Cardiac muscle cell (in vitro differentiated cells and primary cell): ENCODE results near the gene CDK5RAP2. TPM values are rescaled to one million over a fixed set of nuclear protein-coding genes. Genes with fewer than 3 reads are reported as not detected.

Source experiments
- DNase-seq, 2 donors: peaks; one replicate each; pipeline versions ENCODE4 v3.0.0 to v3.0.0-alpha.2; 2010 to 2017; ENCODE audit warnings: low read depth in 1 of 2, low spot score in 1 of 2
- H3K27ac ChIP-seq: fragments of 200-600 bp; sonication (generic); 2 replicates; pipeline ENCODE4 v1.5.1; 2016
- H3K27me3 ChIP-seq: fragments of 200-600 bp; sonication (generic); 2 replicates; pipeline ENCODE4 v1.6.0; 2016; ENCODE audit warnings: control low read depth
- H3K36me3 ChIP-seq: fragments of 200-600 bp; sonication (generic); 2 replicates; pipeline ENCODE4 v1.5.1; 2016; ENCODE audit warnings: control low read depth
- H3K4me1 ChIP-seq: fragments of 200-600 bp; sonication (generic); 2 replicates; pipeline ENCODE4 v1.8.1; 2017; ENCODE audit warnings: low read depth, mild to moderate bottlenecking, mixed run types
- H3K4me3 ChIP-seq: fragments of 200-600 bp; sonication (generic); 2 replicates; pipeline ENCODE4 v1.5.1; 2016; ENCODE audit warnings: mild to moderate bottlenecking
- H3K9me3 ChIP-seq: fragments of 200-600 bp; sonication (generic); 2 replicates; pipeline ENCODE4 v1.5.1; 2017; ENCODE audit warnings: low read depth, mild to moderate bottlenecking, control low read depth
- polyA plus RNA-seq: library from polyadenylated mRNA; unstranded; fragments of >200 nt; fragmentation: Nextera tagmentation; extraction: Ambion mirVana; gene quantifications from 2 replicates; pipeline ENCODE4 v1.2.1, GENCODE V29; 2016
- total RNA-seq: library from RNA; depleted of rRNA; stranded (reverse); fragments of >200 nt; gene quantifications from 2 replicates; pipeline ENCODE4 v1.2.3, GENCODE V29; 2016
- TF ChIP-seq, protein P1 (sequence below): IDR thresholded peaks from 2 replicates; pipeline ENCODE4 v1.5.1; 2012; ENCODE audit warnings: low read depth, mild to moderate bottlenecking, low read length

The CDK5RAP2 gene
- total and polyA plus RNA-seq, 2 experiments from 2014 or later, result 33.5 to 60.4 TPM

- Histone ChIP-seq H3K9me3 (no peaks in the 10 kb centered on the region), H3K4me1 (no peaks in the 10 kb centered on the region), H3K36me3 (peaks cover 4% of the 10 kb centered on the region), H3K27ac (no peak overlapping the region), H3K4me3 (no peak overlapping the region), H3K27me3 (no peaks in the 10 kb centered on the region)
- TF ChIP-seq, protein P1, sequence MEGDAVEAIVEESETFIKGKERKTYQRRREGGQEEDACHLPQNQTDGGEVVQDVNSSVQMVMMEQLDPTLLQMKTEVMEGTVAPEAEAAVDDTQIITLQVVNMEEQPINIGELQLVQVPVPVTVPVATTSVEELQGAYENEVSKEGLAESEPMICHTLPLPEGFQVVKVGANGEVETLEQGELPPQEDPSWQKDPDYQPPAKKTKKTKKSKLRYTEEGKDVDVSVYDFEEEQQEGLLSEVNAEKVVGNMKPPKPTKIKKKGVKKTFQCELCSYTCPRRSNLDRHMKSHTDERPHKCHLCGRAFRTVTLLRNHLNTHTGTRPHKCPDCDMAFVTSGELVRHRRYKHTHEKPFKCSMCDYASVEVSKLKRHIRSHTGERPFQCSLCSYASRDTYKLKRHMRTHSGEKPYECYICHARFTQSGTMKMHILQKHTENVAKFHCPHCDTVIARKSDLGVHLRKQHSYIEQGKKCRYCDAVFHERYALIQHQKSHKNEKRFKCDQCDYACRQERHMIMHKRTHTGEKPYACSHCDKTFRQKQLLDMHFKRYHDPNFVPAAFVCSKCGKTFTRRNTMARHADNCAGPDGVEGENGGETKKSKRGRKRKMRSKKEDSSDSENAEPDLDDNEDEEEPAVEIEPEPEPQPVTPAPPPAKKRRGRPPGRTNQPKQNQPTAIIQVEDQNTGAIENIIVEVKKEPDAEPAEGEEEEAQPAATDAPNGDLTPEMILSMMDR, result no peak
- DNase-seq, result no peak
Measured at GRCh38 chr9:120384925-120385272, 195.1 kb downstream of the CDK5RAP2 start.

GRCh38 chr9:120383999-120384924 is 195.7 kb downstream of the CDK5RAP2 start:
- TF ChIP-seq, protein P1, result no peak
- Histone ChIP-seq H3K4me3 (no peak overlapping the region), H3K27me3 (no peaks in the 10 kb centered on the region), H3K9me3 (no peaks in the 10 kb centered on the region), H3K36me3 (peaks cover under 1% of the 10 kb centered on the region), H3K4me1 (no peaks in the 10 kb centered on the region), H3K27ac (no peak overlapping the region)
- DNase-seq, result peak in 1 of 2 donors; percentile 69

GRCh38 chr9:120383611-120383998 is 196.4 kb downstream of the CDK5RAP2 start:
- no peak for DNase-seq
- Histone ChIP-seq H3K4me3 (no peak overlapping the region), H3K9me3 (no peaks in the 10 kb centered on the region), H3K4me1 (no peaks in the 10 kb centered on the region), H3K36me3 (no peaks in the 10 kb centered on the region), H3K27me3 (no peaks in the 10 kb centered on the region), H3K27ac (no peak overlapping the region)
- TF ChIP-seq, protein P1, result no peak

DNA sequence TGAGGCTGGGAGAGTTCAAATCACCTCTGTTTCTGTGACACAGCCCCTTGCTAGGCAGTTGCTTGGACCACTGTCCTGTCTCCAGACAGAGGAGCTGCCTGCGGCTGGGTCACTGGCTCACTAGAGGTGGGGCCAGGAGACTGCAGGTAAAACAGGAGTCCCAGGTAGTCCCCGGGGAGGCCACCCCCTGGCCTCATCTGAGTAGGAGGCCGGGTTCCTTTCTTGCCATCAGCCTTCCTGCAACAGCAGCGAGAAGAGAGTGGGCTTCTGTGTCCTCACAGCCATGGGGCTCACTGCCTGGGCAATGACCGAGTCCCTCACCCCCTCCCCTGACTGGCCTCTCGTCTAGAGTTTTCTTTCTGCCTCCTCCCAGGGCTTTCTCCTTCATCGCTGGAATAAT is 197.5 kb downstream of the CDK5RAP2 start:
- Histone ChIP-seq H3K9me3 (no peaks in the 10 kb centered on the region), H3K27ac (no peak overlapping the region), H3K36me3 (no peaks in the 10 kb centered on the region), H3K27me3 (no peaks in the 10 kb centered on the region), H3K4me1 (no peaks in the 10 kb centered on the region), H3K4me3 (no peak overlapping the region)
- TF ChIP-seq, protein P1, result no peak
- DNase-seq, result no peak

DNA sequence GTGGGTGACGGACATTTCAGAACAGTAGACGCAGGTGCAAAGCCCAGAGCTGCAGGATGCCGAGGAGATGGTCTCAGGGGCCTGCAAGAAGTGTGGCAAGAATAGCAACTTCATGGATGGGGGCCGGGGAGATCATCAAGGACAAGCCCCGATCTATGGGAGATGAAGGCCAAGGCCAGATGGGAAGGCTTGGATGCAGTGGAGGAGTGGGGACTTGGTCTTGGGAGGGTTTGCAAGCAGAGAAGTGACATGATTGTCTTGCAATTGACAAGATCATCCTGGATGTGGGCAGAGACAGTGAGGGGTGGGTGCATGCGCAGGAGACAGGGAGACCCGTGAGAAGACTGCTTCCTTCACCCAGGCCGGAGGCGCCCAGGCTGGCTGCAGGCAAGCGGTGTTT is 198.1 kb downstream of the CDK5RAP2 start:
- no peaks in the 10 kb centered on the region for H3K27me3 ChIP-seq
- TF ChIP-seq, protein P1, result no peak
- H3K9me3 ChIP-seq, result no peaks in the 10 kb centered on the region

More for the DNA sequence above, 198.1 kb downstream of the CDK5RAP2 start:
- DNase-seq, result no peak
- no peak overlapping the region for H3K4me3 ChIP-seq
- H3K4me1 ChIP-seq, result no peaks in the 10 kb centered on the region
- no peaks in the 10 kb centered on the region for H3K36me3 ChIP-seq
- no peak overlapping the region for H3K27ac ChIP-seq
